ENCODE measurements around the gene PLEKHA7.
A peak's percentile ranks its signal among the peaks of the same experiment; 100 is the strongest.

PLEKHA7 gene

GRCh38 chr11:16790486-16791190, 223.6 kb downstream of the PLEKHA7 start:
- DNase-seq (ENCODE audit: low read depth in 1 of 2, low spot score in 1 of 2): no peak

- DNase-seq (ENCODE audit: low read depth in 1 of 2, low spot score in 1 of 2): no peak
Measured at GRCh38 chr11:16789560-16790485, 224.4 kb downstream of the PLEKHA7 start.

- no peak for DNase-seq (ENCODE audit: low read depth in 1 of 2, low spot score in 1 of 2)
Measured at GRCh38 chr11:16789063-16789420, 225.2 kb downstream of the PLEKHA7 start.

- DNase-seq (ENCODE audit: low read depth in 1 of 2, low spot score in 1 of 2): peak; percentile 30
Measured at GRCh38 chr11:16788141-16789062, 225.8 kb downstream of the PLEKHA7 start.

DNA sequence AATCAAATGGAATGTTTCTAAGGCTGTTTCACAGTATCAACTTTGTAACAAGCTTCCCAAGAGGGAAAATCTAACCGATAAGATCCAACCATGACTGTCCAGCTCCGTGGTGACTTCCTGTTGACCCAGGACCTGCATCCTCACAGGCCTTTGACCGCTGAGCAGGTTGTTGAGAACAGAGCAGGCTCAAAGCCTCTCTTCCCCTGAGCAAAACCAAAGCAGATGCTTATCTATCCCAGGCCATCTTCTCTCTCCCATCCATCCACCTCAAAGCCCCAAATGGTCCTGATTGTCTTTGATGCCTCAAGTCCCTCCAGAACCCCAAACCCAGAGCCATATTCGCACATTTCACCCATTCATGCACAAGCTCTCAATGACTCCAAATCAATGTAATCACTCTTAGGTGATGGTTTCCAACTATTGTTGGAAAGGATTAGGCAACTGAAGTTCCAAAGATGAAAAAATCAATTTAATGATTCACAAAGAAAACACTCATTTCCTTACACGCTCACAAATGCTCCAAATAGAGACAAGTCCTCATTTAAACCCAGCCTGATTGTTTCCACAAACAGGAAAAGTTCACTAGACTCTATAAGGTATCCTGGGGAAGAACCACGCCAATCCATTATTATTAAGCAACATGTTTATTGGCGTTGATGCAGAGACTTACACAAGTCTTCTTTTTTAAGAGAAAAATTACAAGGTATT, 227.0 kb downstream of the PLEKHA7 start:
- DNase-seq (ENCODE audit: low read depth in 1 of 2, low spot score in 1 of 2): no peak

GRCh38 chr11:16786131-16786530, 228.1 kb downstream of the PLEKHA7 start:
- DNase-seq (ENCODE audit: low read depth in 1 of 2, low spot score in 1 of 2): no peak

- DNase-seq (ENCODE audit: low read depth in 1 of 2, low spot score in 1 of 2): peak in 1 of 2 donors; percentile 59
Measured at GRCh38 chr11:16785520-16786128, 228.6 kb downstream of the PLEKHA7 start.

DNA sequence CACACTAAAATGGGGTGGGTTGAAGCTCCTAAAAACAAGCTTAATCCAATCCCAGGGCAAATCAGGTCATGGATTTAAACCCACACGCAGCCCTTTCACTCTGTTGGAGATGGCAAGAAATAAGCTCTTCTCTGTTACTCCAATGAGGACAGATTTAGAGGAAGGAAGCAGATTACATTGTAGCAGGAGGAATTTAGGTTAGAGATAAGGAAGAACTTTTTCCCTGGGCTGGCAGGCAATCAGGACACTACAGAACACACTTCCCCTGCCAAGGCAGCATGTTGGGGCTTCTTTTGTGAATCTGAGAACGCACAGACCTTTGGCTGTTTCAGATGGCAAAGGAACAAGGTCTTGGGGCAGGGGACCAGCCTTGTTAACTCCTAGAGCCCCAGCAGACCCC, 229.5 kb downstream of the PLEKHA7 start:
- DNase-seq (ENCODE audit: low read depth in 1 of 2, low spot score in 1 of 2): no peak

DNA sequence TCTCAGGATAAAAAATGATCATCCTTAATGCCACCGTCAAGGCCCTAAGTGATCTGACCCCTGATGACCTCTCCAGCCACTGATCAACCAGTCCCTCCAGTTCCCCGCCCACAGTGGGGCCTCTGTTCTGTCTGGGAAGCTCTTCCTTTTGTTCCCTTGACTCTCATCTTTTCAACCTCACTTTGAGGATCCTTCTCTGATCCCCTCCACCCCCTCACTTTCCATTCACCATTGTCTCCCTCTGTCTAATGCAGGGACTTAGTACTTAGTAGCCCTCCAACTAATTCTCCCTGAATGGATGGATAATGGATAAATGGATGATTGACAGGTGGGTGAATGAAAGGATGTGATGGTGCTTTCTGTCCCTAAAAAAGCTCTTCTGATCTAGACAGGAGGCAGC, 230.1 kb downstream of the PLEKHA7 start:
- DNase-seq (ENCODE audit: low read depth in 1 of 2, low spot score in 1 of 2): no peak

DNA sequence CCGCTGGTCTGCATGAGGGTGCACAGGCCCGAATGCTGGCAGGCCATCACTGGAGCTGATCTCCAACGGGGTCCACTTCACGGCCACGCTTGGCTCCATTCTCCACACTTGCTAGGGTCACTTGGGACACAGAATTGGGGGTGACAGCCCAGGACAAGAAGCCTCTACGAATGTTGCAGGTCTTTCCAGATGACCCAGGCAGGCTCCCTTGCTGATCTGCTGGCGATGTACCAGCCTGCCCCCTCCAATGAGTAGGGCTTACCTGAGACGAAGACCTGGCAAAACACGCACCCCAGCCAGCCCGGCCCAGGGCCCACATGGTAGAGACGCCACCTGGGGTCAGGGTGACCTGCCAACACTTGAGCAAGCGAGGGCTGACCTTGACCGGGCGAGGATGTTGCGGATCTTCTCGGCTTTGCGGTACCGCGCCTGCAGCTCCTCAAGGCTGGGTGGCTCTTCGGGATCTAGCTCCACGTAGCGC, 230.9 kb downstream of the PLEKHA7 start:
- no peak for DNase-seq (ENCODE audit: low read depth in 1 of 2, low spot score in 1 of 2)

GRCh38 chr11:16781936-16782919, 232.0 kb downstream of the PLEKHA7 start:
- DNase-seq (ENCODE audit: low read depth in 1 of 2, low spot score in 1 of 2): no peak

DNA sequence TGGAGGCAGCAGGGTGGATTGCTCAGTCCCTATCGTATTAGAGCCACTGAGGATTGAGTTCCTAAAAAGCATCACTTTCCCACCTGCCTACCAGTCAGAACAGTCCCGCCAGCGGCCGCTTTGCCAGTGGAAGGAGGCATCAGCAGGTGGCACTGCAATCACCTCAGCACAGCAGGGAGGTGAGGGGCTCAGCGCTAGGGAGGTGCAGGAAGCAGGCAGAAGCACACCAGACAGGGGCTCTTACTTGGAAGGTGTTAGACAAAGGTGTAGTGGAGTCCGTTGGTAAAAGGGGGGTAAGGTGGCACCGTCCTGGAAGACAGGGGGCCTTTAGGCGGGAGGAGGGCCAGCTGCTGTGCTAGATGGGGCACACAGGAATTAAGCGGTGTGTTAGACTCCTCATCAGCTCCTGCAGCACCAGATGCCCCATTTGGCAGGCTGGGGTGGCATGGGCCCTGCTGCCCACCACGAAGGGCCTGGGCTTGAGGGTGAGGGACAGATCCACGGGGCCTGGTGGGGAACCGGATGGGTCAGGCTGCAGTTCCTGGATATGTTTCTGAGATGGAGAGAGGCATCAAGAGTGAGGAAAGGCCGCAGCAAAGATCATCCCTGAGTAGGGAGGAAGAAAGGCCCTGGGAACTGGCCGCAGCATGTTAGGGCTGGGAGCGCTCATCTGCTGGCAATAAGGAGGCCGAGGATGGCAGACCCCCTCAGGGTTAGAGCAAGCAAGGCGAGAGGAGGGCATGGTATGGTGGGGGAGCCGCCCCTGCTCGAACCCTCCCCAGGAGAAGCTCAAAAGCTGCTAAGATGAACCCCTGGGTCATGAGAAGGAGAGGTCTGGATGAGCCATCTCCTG, 233.3 kb downstream of the PLEKHA7 start:
- no peak for DNase-seq (ENCODE audit: low read depth in 1 of 2, low spot score in 1 of 2)

DNA sequence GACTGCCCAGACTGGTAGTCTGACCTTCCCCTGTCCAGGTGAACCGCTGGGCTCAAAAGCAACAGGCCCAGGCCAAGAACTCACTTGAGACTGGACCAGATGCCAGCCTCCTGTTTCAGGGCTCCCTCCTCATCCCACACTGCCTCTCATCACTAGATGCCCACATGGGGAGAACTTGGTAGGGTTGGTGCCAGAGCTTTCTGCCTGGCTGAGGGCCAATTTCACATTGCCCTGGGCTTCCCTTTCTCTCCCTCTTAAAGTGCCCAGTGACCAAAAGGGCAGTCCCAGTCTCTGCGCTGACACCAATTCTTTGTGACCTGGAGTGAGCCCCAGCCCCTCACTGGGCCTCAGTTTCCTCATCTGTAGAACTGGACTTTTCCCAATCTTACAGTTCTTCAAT, 234.1 kb downstream of the PLEKHA7 start:
- no peak for DNase-seq (ENCODE audit: low read depth in 1 of 2, low spot score in 1 of 2)

DNA sequence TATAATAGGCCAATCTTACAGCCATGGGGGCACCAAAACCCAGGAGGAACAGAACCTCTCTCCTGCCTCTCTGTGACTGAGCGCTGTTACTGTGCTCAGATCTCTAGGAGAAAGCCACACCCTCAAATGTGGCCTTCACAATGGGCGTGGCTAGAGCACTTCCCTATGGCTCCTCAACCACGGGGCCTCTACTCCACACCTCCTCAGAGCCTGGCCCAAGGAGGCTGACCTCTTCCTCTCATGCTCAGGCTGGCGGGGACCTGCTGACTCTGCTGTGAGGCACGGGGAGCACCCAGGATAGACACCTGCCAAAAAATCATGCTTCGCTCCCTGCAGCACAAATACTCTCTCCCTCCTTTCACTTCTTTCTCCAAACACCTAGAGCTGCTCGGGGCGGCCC, 234.8 kb downstream of the PLEKHA7 start:
- no peak for DNase-seq (ENCODE audit: low read depth in 1 of 2, low spot score in 1 of 2)

DNA sequence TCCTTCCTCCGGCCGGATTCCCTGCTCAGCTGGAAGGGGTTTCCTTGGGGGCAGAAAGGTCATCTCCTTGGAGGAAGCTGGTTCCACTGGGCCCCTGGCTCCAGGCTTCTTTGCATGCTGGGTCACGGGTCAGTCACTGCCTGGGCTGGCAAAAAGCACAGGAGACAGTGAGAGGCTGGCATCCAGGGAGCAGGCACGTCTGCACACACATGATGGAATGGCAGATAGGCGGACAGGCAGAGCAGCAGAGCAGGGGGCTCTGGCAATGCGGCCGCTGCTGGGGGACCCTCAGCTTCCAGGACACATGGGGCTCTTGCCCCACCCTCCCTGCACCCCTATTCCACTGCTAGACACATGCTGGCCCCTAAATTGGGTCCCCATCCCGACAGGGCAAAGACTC, 235.3 kb downstream of the PLEKHA7 start:
- DNase-seq (ENCODE audit: low read depth in 1 of 2, low spot score in 1 of 2): no peak

GRCh38 chr11:16778286-16778685, 235.9 kb downstream of the PLEKHA7 start:
- DNase-seq (ENCODE audit: low read depth in 1 of 2, low spot score in 1 of 2): no peak

- DNase-seq (ENCODE audit: low read depth in 1 of 2, low spot score in 1 of 2): no peak
Measured at GRCh38 chr11:16777613-16777975, 236.6 kb downstream of the PLEKHA7 start.
